GM12874 (cell line): ENCODE measurements around the gene SLC5A6.

Experiments
- CTCF ChIP-seq: IDR thresholded peaks from 2 replicates; pipeline ENCODE4 v1.5.1; 2011; ENCODE audit warnings: low read depth, mild to moderate bottlenecking, control low read depth, low read length, moderate library complexity; ENCODE audit not compliant: insufficient read depth

Gene SLC5A6

GRCh38 chr2:27177441-27178351, 34.4 kb downstream of the SLC5A6 start:
- no peak for TF ChIP-seq CTCF

- TF ChIP-seq CTCF, result no peak
These were observed 36.7 kb downstream of the SLC5A6 start for GRCh38 chr2:27175330-27175729.

- TF ChIP-seq CTCF, result no peak
These were observed 37.4 kb downstream of the SLC5A6 start for GRCh38 chr2:27174638-27175037.

- TF ChIP-seq CTCF, result no peak
These were observed 40.7 kb downstream of the SLC5A6 start for GRCh38 chr2:27171351-27171848.

GRCh38 chr2:27170581-27171337, 41.3 kb downstream of the SLC5A6 start:
- no peak for TF ChIP-seq CTCF

GRCh38 chr2:27164960-27165763, 46.9 kb downstream of the SLC5A6 start:
- no peak for TF ChIP-seq CTCF
